HepG2 (cell line): ENCODE data around the gene CDC42SE2. TPM values are rescaled to one million over a fixed set of nuclear protein-coding genes. Genes with fewer than 3 reads are reported as not detected.

ENCODE experiments used
- ATAC-seq: fragments of 200-7000 bp; cut with Tn5 transposase; 3 replicates; pipeline ENCODE4 v1.9.1; 2020; ENCODE audit warnings: mild to moderate bottlenecking, moderate library complexity
- BruUV-seq: library from RNA; stranded (reverse); fragments of 400-500 nt; replicated peaks from 2 replicates; lab custom pipeline; 2021; lab: Mats Ljungman, UMichigan
- CTCF ChIA-PET: fragments of 300-600 bp; formaldehyde crosslinking; extraction: SDS; loops from one replicate; lab custom pipeline; 2021; ENCODE audit warnings: low total read pairs, inconsistent platforms, low intra/inter-chr PET ratio; lab: Yijun Ruan, JAX
- POLR2A ChIA-PET: fragments of 350-600 bp; sonication (Branson Sonifier 250); formaldehyde crosslinking; loops from one replicate; lab custom pipeline; 2020; ENCODE audit warnings: antibody characterized with exemption, inconsistent platforms; lab: Yijun Ruan, JAX
- DNase-seq: peaks from one replicate; pipeline ENCODE4 v3.0.0-alpha.2; 2015; ENCODE audit warnings: low spot score
- FAIRE-seq: peaks from 3 replicates; lab custom pipeline; 2011; peaks lifted over from hg19 to GRCh38; lab: Jason Lieb, UNC
- H2AFZ ChIP-seq: one replicate; pipeline ENCODE4 v1.6.1; 2011; ENCODE audit warnings: low read length, inconsistent platforms
- H3K27ac ChIP-seq: fragments of 300-600 bp; 3 replicates; pipeline ENCODE4 v1.8.0; 2011; ENCODE audit warnings: mixed run types, mild to moderate bottlenecking, mixed read lengths, low read length, inconsistent platforms; ENCODE audit not compliant: insufficient read depth; ENCODE audit errors: extremely low read length
- H3K27me3 ChIP-seq, 2 experiments: fragments of 200-600 bp in 1 of 2; 2 replicates in 1 of 2; 3 replicates in 1 of 2; pipeline versions ENCODE4 v1.6.0 to v1.8.0; 2011; ENCODE audit warnings: low read length in 2 of 2, mild to moderate bottlenecking in 2 of 2, moderate library complexity in 2 of 2, inconsistent platforms in 1 of 2; ENCODE audit not compliant: insufficient read depth in 2 of 2, control insufficient read depth in 1 of 2
- H3K36me3 ChIP-seq, 2 experiments: fragments of 200-600 bp in 1 of 2; replicated peaks in 1 of 2; 2 replicates in 1 of 2; 3 replicates in 1 of 2; pipeline versions ENCODE4 v1.5.1 to v1.8.0; 2011; ENCODE audit warnings: low read length in 2 of 2, inconsistent platforms in 1 of 2; ENCODE audit not compliant: insufficient read depth in 2 of 2, control insufficient read depth in 1 of 2
- H3K4me1 ChIP-seq: 2 replicates; pipeline ENCODE4 v1.5.1; 2012; ENCODE audit warnings: low read length, inconsistent platforms; ENCODE audit not compliant: insufficient read depth
- H3K4me2 ChIP-seq: 2 replicates; pipeline ENCODE4 v1.6.0; 2011; ENCODE audit warnings: low read depth, low read length, inconsistent platforms
- H3K4me3 ChIP-seq, 3 experiments: fragments of 200-600 bp in 1 of 3; sonication (generic), shearing (Covaris generic) in 1 of 3; replicated peaks in 1 of 3; 2 replicates each; pipeline ENCODE4 v1.5.1; 2011 to 2016; ENCODE audit warnings: low read length in 3 of 3, inconsistent platforms in 2 of 3, low read depth in 2 of 3, mild to moderate bottlenecking in 2 of 3, control low read depth in 1 of 3, mixed read lengths in 1 of 3; ENCODE audit not compliant: insufficient read depth in 1 of 3
- H3K79me2 ChIP-seq: one replicate; pipeline ENCODE4 v1.6.1; 2011; ENCODE audit warnings: low read length, inconsistent platforms; ENCODE audit not compliant: insufficient read depth
- H3K9ac ChIP-seq: 2 replicates; pipeline ENCODE4 v1.6.0; 2011; ENCODE audit warnings: mild to moderate bottlenecking, low read depth, low read length, inconsistent platforms; ENCODE audit not compliant: insufficient read depth
- H3K9me3 ChIP-seq: 2 replicates; pipeline ENCODE4 v1.5.1; 2012; ENCODE audit warnings: mild to moderate bottlenecking, low read length
- H4K20me1 ChIP-seq: 2 replicates; pipeline ENCODE4 v1.6.0; 2011; ENCODE audit warnings: inconsistent platforms, mild to moderate bottlenecking, low read length, moderate library complexity; ENCODE audit not compliant: insufficient read depth
- ATF3 ChIP-seq: sonication (generic); formaldehyde crosslinking; IDR thresholded peaks from 2 replicates; pipeline ENCODE4 v1.4.0; 2020; ENCODE audit warnings: missing genetic modification reagents
- FOXP1 ChIP-seq, 2 experiments: fragments of 450-650 bp in 1 of 2; IDR thresholded peaks; 2 replicates each; pipeline ENCODE4 v1.6.1; 2017 to 2018; ENCODE audit warnings: antibody characterized with exemption in 1 of 2
- HMGXB3 ChIP-seq: sonication (generic); formaldehyde crosslinking; IDR thresholded peaks from 2 replicates; pipeline ENCODE4 v1.4.0; 2020; ENCODE audit warnings: missing genetic modification reagents, borderline replicate concordance
- MED1 ChIP-seq: sonication (generic); formaldehyde crosslinking; IDR thresholded peaks from 2 replicates; pipeline ENCODE4 v1.4.0; 2020; ENCODE audit warnings: missing genetic modification reagents
- SNAPC5 ChIP-seq: sonication (generic); formaldehyde crosslinking; IDR thresholded peaks from 2 replicates; pipeline ENCODE4 v1.8.1; 2023; ENCODE audit warnings: mild to moderate bottlenecking, missing genetic modification reagents, borderline replicate concordance
- SRY ChIP-seq: sonication (generic); formaldehyde crosslinking; IDR thresholded peaks from 2 replicates; pipeline ENCODE4 v1.8.0; 2022; ENCODE audit warnings: mild to moderate bottlenecking, missing genetic modification reagents
- ZBTB44 ChIP-seq: sonication (generic); formaldehyde crosslinking; IDR thresholded peaks from 2 replicates; pipeline ENCODE4 v1.4.0; 2020; ENCODE audit warnings: missing genetic modification reagents
- ZNF205 ChIP-seq: IDR thresholded peaks from 2 replicates; pipeline ENCODE4 v1.6.1; 2018; ENCODE audit warnings: missing biosample characterization, missing genetic modification reagents
- ZNF318 ChIP-seq: sonication (generic); formaldehyde crosslinking; IDR thresholded peaks from 2 replicates; pipeline ENCODE4 v1.4.0; 2020; ENCODE audit warnings: mild to moderate bottlenecking, missing genetic modification reagents
- WGBS: methylation state at CpG from one replicate; pipeline ENCODE4 v1.1.6; 2017; ENCODE audit warnings: low lambda C conversion rate; 5-methylcytosine and 5-hydroxymethylcytosine counted together
- in situ Hi-C: cut with HindIII; loops from 2 replicates; pipeline ENCODE4 v1.10.0; 2017; ENCODE audit warnings: low pct_unique_long_range_greater_than_20kb; ENCODE audit not compliant: extremely low pct_ligation_motif_present
- intact Hi-C: fragments of 100-400 bp; cut with micrococcal nuclease; formaldehyde crosslinking; loops from one replicate; pipeline ENCODE4 v1.10.0; 2022; ENCODE audit not compliant: unreplicated experiment
- polyA plus RNA-seq, 8 experiments: library from polyadenylated mRNA; depleted of rRNA in 3 of 8; stranded (reverse) in 7 of 8; unstranded in 1 of 8; fragments of >200 nt; fragmentation: Illumina TruSeq in 4 of 8; extraction: Trizol in 4 of 8; gene quantifications; 2 replicates each; pipeline versions ENCODE4 v1.2.1 to v1.2.3, GENCODE V29; 2011 to 2016; ENCODE audit warnings: low read depth in 4 of 8, missing spikeins in 1 of 8, mixed read lengths in 1 of 8; ENCODE audit not compliant: insufficient read depth in 1 of 8
- total RNA-seq, 5 experiments: library from RNA; depleted of rRNA; stranded (reverse); fragments of >200 nt; fragmentation: Illumina TruSeq; extraction: Trizol; gene quantifications; 2 replicates each; pipeline ENCODE4 v1.2.3, GENCODE V29; 2016; ENCODE audit warnings: low read depth in 1 of 5

Gene CDC42SE2
- total and polyA plus RNA-seq, 2 of the 13 experiments (the other 11 are each of a cell fraction or from before 2014, with no cell fraction given) = 19.6 to 25.0 TPM

- Histone ChIP-seq H3K79me2 (no peaks in the 10 kb centered on the region), H3K9ac (no peak overlapping the region), H3K4me3 (no peak overlapping the region), H3K36me3 (peaks cover 0 to 7% of the 10 kb centered on the region in 2 experiments; a peak in 2 of 5 replicates), H3K4me1 (no peaks in the 10 kb centered on the region), H3K27me3 (no peaks in the 10 kb centered on the region), H3K9me3 (peaks cover 13% of the 10 kb centered on the region; the same call in 1 of the 2 replicates), H2AFZ (no peak overlapping the region), H3K4me2 (no peak overlapping the region), H4K20me1 (no peaks in the 10 kb centered on the region), H3K27ac (no peak overlapping the region)
- ATAC-seq = no peak; the same call in 1 of the 3 replicates
- in situ Hi-C loops (no loop called here), intact Hi-C loops (no loop called here)
- no peak for FAIRE-seq
- no peak for DNase-seq
- no TSS peak for BruUV-seq
- CTCF ChIA-PET = no interaction called here
- POLR2A ChIA-PET = no interaction called here
- WGBS = 95% methylated on average over 3 of the region's 3 CpGs
- TF ChIP-seq ZNF318 (CRISPR knock-in tag) = no peak
- TF ChIP-seq ZNF205 = no peak
- TF ChIP-seq HMGXB3 (CRISPR knock-in tag) = no peak
- no peak for TF ChIP-seq FOXP1 (IDR thresholded peaks at IDR 0.05)
- no peak for TF ChIP-seq FOXP1 (CRISPR knock-in tag; IDR thresholded peaks at IDR 0.05)
- TF ChIP-seq SNAPC5 (CRISPR knock-in tag) = no peak
- TF ChIP-seq ATF3 (CRISPR knock-in tag) = no peak
- TF ChIP-seq MED1 (CRISPR knock-in tag) = no peak
- no peak for TF ChIP-seq SRY (CRISPR knock-in tag)
- TF ChIP-seq ZBTB44 (CRISPR knock-in tag) = no peak
Measured at GRCh38 chr5:131400585-131400984, 136.7 kb downstream of the CDC42SE2 start.
